GM23338 (cell line): ENCODE data around the gene FARP1. TPM values are rescaled to one million over a fixed set of nuclear protein-coding genes. Genes with fewer than 3 reads are reported as not detected.

ENCODE experiments used
- ATAC-seq: fragments of 200-7000 bp; cut with Tn5 transposase; 3 replicates; pipeline ENCODE4 v1.9.1; 2020
- DNase-seq: peaks from one replicate; pipeline ENCODE4 v3.0.0-alpha.2; 2015; ENCODE audit warnings: low spot score
- H2AFZ ChIP-seq: fragments of 200-600 bp; sonication (generic); 2 replicates; pipeline ENCODE4 v1.8.0; 2016; ENCODE audit warnings: antibody characterized with exemption, mild to moderate bottlenecking, moderate library complexity
- H3F3A ChIP-seq: fragments of 200-600 bp; sonication (generic); replicated peaks from 2 replicates; pipeline ENCODE4 v1.8.0; 2017; ENCODE audit warnings: antibody characterized with exemption, mixed run types, low read depth
- H3K27ac ChIP-seq: fragments of 200-600 bp; sonication (generic); 2 replicates; pipeline ENCODE4 v1.6.1; 2016; ENCODE audit warnings: low read depth
- H3K27me3 ChIP-seq: fragments of 200-600 bp; sonication (generic); 2 replicates; pipeline ENCODE4 v1.8.0; 2016; ENCODE audit warnings: mild to moderate bottlenecking, mixed run types, moderate library complexity; ENCODE audit not compliant: insufficient read depth
- H3K36me3 ChIP-seq: fragments of 200-600 bp; sonication (generic); 2 replicates; pipeline ENCODE4 v1.8.0; 2016; ENCODE audit warnings: mild to moderate bottlenecking; ENCODE audit not compliant: insufficient read depth
- H3K4me1 ChIP-seq: fragments of 200-600 bp; sonication (generic); 2 replicates; pipeline ENCODE4 v1.8.0; 2016; ENCODE audit warnings: mild to moderate bottlenecking, moderate library complexity; ENCODE audit not compliant: insufficient read depth
- H3K4me2 ChIP-seq: fragments of 200-600 bp; sonication (generic); 2 replicates; pipeline ENCODE4 v1.7.1; 2017; ENCODE audit warnings: mixed run types
- H3K4me3 ChIP-seq: fragments of 200-600 bp; sonication (generic); 2 replicates; pipeline ENCODE4 v1.6.1; 2016; ENCODE audit warnings: mixed run types
- H3K79me2 ChIP-seq: fragments of 200-600 bp; sonication (generic); replicated peaks from 2 replicates; pipeline ENCODE4 v1.8.0; 2017; ENCODE audit warnings: mild to moderate bottlenecking; ENCODE audit not compliant: insufficient read depth
- H3K9me2 ChIP-seq: fragments of 200-600 bp; sonication (generic); 2 replicates; pipeline ENCODE4 v1.8.0; 2017; ENCODE audit not compliant: insufficient read depth
- H4K20me1 ChIP-seq: fragments of 200-600 bp; sonication (generic); replicated peaks from 2 replicates; pipeline ENCODE4 v1.8.0; 2017; ENCODE audit warnings: mild to moderate bottlenecking; ENCODE audit not compliant: insufficient read depth
- H3K27ac Mint-ChIP-seq: 2 replicates; pipeline ENCODE4 v1.8.0; 2020; ENCODE audit warnings: inconsistent platforms, mild to moderate bottlenecking, moderate library complexity, mixed read lengths
- H3K27me3 Mint-ChIP-seq: 3 replicates; pipeline ENCODE4 v1.8.0; 2022; ENCODE audit warnings: low read depth, mild to moderate bottlenecking, moderate library complexity, mixed read lengths, inconsistent platforms; ENCODE audit not compliant: insufficient read depth, poor library complexity
- H3K36me3 Mint-ChIP-seq: 3 replicates; pipeline ENCODE4 v1.8.0; 2021; ENCODE audit warnings: low read depth, mild to moderate bottlenecking, inconsistent platforms, moderate library complexity, mixed read lengths
- H3K4me1 Mint-ChIP-seq: 3 replicates; pipeline ENCODE4 v1.8.0; 2020; ENCODE audit warnings: mild to moderate bottlenecking, inconsistent platforms, mixed read lengths
- H3K4me3 Mint-ChIP-seq: 3 replicates; pipeline ENCODE4 v1.8.0; 2021; ENCODE audit warnings: moderate library complexity, mild to moderate bottlenecking, inconsistent platforms, mixed read lengths
- H3K9me3 Mint-ChIP-seq: 3 replicates; pipeline ENCODE4 v1.8.0; 2020; ENCODE audit warnings: moderate library complexity, mild to moderate bottlenecking, inconsistent platforms, mixed read lengths
- CREB1 ChIP-seq: fragments of 250-450 bp; sonication (Bioruptor Pico); IDR thresholded peaks from 2 replicates; pipeline ENCODE4 v1.5.0; 2020; ENCODE audit warnings: low read depth, mild to moderate bottlenecking, moderate library complexity
- EZH2 ChIP-seq: fragments of 200-600 bp; sonication (generic); IDR thresholded peaks from one replicate; pipeline ENCODE4 v1.8.0; 2017; ENCODE audit warnings: antibody characterized with exemption, mild to moderate bottlenecking, low read depth; ENCODE audit not compliant: unreplicated experiment
- EZH2phosphoT487 ChIP-seq: fragments of 200-600 bp; sonication (generic); IDR thresholded peaks from one replicate; pipeline ENCODE4 v1.8.1; 2018; ENCODE audit warnings: antibody characterized with exemption; ENCODE audit not compliant: unreplicated experiment
- JUNB ChIP-seq: IDR thresholded peaks from one replicate; pipeline ENCODE4 v1.6.1; 2016; ENCODE audit warnings: antibody characterized with exemption; ENCODE audit not compliant: unreplicated experiment
- POLR2AphosphoS5 ChIP-seq: IDR thresholded peaks from 2 replicates; pipeline ENCODE4 v1.6.1; 2016; ENCODE audit warnings: antibody characterized with exemption, low read depth
- STAT1 ChIP-seq: IDR thresholded peaks from one replicate; pipeline ENCODE4 v1.6.1; 2016; ENCODE audit warnings: antibody characterized with exemption; ENCODE audit not compliant: unreplicated experiment
- ZNF114 ChIP-seq: fragments of 250-450 bp; sonication (Bioruptor Pico); IDR thresholded peaks from 2 replicates; pipeline ENCODE4 v1.5.0; 2020; ENCODE audit warnings: mild to moderate bottlenecking, moderate library complexity
- ZNF331 ChIP-seq: fragments of 250-450 bp; sonication (Bioruptor Pico); IDR thresholded peaks from 2 replicates; pipeline ENCODE4 v1.5.0; 2020; ENCODE audit warnings: low read depth, mild to moderate bottlenecking, moderate library complexity
- polyA plus RNA-seq: library from polyadenylated mRNA; unstranded; fragments of >200 nt; fragmentation: Nextera tagmentation; extraction: Ambion mirVana; gene quantifications from 2 replicates; pipeline ENCODE4 v1.2.1, GENCODE V29; 2016
- total RNA-seq: library from RNA; depleted of rRNA; stranded (reverse); fragments of >200 nt; shearing (Covaris generic); gene quantifications from 2 replicates; pipeline ENCODE4 v1.2.3, GENCODE V29; 2014
- TF ChIP-seq, protein P1 (sequence below): IDR thresholded peaks from one replicate; pipeline ENCODE4 v1.6.1; 2018; ENCODE audit warnings: antibody characterized with exemption; ENCODE audit not compliant: unreplicated experiment
- TF ChIP-seq, protein P2 (sequence below): fragments of 250-450 bp; sonication (Bioruptor Pico); IDR thresholded peaks from 2 replicates; pipeline ENCODE4 v1.5.0; 2020; ENCODE audit warnings: mild to moderate bottlenecking, moderate library complexity
- TF ChIP-seq, protein P3 (sequence below), 2 experiments: fragments of 200-600 bp in 1 of 2; sonication (generic) in 1 of 2; conservative IDR thresholded peaks; 2 replicates each; pipeline versions ENCODE4 v1.5.1 to v1.6.1; 2016 to 2017; ENCODE audit warnings: antibody characterized with exemption in 2 of 2, low read depth in 2 of 2, mild to moderate bottlenecking in 2 of 2, moderate library complexity in 1 of 2

Gene FARP1
- total and polyA plus RNA-seq, 2 experiments from 2014 or later: 53.6 to 82.5 TPM

DNA sequence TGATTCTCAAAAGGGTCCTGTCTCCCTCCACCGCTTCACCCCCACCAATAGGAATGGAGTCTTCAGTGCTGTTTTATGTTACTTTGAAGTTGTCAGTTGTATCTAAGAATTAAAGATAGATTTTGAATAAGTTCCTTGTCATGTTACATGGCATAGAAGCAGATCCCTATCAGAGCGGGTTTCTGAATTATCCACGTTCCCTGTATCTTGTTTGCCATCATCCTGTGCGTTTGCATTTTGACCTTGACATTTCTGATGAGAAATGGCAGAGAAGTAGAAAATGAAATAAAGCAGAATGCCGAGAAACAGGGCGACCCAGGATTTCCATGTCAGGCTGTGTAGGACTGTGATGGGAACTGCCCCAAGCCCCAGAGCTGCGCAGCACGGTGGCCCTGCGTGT lies 154.9 kb downstream of the FARP1 start:
- Histone ChIP-seq H3K79me2 (peaks cover 77% of the 10 kb centered on the region), H3K9me2 (no peaks in the 10 kb centered on the region; the same call in 1 of the 2 replicates), H3K4me1 (peaks cover 19% of the 10 kb centered on the region), H3F3A (no peaks in the 10 kb centered on the region), H3K27me3 (no peaks in the 10 kb centered on the region), H2AFZ (no peak overlapping the region), H3K36me3 (no peaks in the 10 kb centered on the region), H3K27ac (no peak overlapping the region), H4K20me1 (peaks cover 20% of the 10 kb centered on the region; the same call in 1 of the 2 replicates), H3K4me3 (no peak overlapping the region), H3K4me2 (no peak overlapping the region)
- Mint-ChIP-seq H3K9me3 (no peaks in the 10 kb centered on the region), H3K4me1 (peaks cover 46% of the 10 kb centered on the region), H3K27me3 (no peaks in the 10 kb centered on the region), H3K27ac (no peak overlapping the region), H3K36me3 (no peaks in the 10 kb centered on the region), H3K4me3 (no peak overlapping the region)
- TF ChIP-seq ZNF331: no peak
- ATAC-seq: no peak
- DNase-seq: no peak

DNA sequence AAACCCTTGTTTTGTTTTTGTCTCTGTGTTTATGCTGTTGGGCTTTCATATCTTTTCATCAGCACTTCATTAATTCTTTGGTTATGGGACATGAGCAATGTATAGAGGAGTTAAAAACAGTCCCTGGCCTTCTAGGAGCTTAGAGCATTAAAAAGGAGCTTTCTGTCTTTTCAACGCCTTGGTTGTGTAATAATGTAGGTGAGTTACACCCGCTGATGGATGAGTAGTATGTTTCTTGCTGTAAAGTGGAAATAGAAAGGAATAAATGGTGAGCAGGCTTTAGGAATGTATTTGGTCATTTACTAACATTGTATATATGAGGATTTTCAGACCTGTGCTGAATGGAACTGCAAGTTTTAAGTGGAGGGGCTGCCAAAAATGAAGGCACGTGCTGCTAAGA lies 155.7 kb downstream of the FARP1 start:
- Mint-ChIP-seq H3K36me3 (no peaks in the 10 kb centered on the region), H3K27me3 (peaks cover 2% of the 10 kb centered on the region), H3K9me3 (no peaks in the 10 kb centered on the region), H3K4me3 (no peak overlapping the region), H3K4me1 (peaks cover 37% of the 10 kb centered on the region), H3K27ac (no peak overlapping the region)
- ATAC-seq: no peak
- DNase-seq: no peak
- Histone ChIP-seq H2AFZ (no peak overlapping the region), H3K9me2 (no peaks in the 10 kb centered on the region), H3K27ac (no peak overlapping the region), H3K4me3 (no peak overlapping the region), H3K79me2 (peaks cover 79% of the 10 kb centered on the region), H3K36me3 (no peaks in the 10 kb centered on the region), H4K20me1 (peaks cover 18% of the 10 kb centered on the region; the same call in 1 of the 2 replicates), H3K4me1 (peaks cover 19% of the 10 kb centered on the region), H3K4me2 (no peak overlapping the region), H3F3A (no peaks in the 10 kb centered on the region), H3K27me3 (no peaks in the 10 kb centered on the region)
- no peak for TF ChIP-seq ZNF331
- TF ChIP-seq JUNB: no peak
- no peak for TF ChIP-seq POLR2AphosphoS5
- no peak for TF ChIP-seq ZNF114
- TF ChIP-seq EZH2: no peak
- no peak for TF ChIP-seq EZH2phosphoT487
- TF ChIP-seq, protein P1, sequence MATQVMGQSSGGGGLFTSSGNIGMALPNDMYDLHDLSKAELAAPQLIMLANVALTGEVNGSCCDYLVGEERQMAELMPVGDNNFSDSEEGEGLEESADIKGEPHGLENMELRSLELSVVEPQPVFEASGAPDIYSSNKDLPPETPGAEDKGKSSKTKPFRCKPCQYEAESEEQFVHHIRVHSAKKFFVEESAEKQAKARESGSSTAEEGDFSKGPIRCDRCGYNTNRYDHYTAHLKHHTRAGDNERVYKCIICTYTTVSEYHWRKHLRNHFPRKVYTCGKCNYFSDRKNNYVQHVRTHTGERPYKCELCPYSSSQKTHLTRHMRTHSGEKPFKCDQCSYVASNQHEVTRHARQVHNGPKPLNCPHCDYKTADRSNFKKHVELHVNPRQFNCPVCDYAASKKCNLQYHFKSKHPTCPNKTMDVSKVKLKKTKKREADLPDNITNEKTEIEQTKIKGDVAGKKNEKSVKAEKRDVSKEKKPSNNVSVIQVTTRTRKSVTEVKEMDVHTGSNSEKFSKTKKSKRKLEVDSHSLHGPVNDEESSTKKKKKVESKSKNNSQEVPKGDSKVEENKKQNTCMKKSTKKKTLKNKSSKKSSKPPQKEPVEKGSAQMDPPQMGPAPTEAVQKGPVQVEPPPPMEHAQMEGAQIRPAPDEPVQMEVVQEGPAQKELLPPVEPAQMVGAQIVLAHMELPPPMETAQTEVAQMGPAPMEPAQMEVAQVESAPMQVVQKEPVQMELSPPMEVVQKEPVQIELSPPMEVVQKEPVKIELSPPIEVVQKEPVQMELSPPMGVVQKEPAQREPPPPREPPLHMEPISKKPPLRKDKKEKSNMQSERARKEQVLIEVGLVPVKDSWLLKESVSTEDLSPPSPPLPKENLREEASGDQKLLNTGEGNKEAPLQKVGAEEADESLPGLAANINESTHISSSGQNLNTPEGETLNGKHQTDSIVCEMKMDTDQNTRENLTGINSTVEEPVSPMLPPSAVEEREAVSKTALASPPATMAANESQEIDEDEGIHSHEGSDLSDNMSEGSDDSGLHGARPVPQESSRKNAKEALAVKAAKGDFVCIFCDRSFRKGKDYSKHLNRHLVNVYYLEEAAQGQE: no peak
- TF ChIP-seq STAT1: no peak
- TF ChIP-seq, protein P2, sequence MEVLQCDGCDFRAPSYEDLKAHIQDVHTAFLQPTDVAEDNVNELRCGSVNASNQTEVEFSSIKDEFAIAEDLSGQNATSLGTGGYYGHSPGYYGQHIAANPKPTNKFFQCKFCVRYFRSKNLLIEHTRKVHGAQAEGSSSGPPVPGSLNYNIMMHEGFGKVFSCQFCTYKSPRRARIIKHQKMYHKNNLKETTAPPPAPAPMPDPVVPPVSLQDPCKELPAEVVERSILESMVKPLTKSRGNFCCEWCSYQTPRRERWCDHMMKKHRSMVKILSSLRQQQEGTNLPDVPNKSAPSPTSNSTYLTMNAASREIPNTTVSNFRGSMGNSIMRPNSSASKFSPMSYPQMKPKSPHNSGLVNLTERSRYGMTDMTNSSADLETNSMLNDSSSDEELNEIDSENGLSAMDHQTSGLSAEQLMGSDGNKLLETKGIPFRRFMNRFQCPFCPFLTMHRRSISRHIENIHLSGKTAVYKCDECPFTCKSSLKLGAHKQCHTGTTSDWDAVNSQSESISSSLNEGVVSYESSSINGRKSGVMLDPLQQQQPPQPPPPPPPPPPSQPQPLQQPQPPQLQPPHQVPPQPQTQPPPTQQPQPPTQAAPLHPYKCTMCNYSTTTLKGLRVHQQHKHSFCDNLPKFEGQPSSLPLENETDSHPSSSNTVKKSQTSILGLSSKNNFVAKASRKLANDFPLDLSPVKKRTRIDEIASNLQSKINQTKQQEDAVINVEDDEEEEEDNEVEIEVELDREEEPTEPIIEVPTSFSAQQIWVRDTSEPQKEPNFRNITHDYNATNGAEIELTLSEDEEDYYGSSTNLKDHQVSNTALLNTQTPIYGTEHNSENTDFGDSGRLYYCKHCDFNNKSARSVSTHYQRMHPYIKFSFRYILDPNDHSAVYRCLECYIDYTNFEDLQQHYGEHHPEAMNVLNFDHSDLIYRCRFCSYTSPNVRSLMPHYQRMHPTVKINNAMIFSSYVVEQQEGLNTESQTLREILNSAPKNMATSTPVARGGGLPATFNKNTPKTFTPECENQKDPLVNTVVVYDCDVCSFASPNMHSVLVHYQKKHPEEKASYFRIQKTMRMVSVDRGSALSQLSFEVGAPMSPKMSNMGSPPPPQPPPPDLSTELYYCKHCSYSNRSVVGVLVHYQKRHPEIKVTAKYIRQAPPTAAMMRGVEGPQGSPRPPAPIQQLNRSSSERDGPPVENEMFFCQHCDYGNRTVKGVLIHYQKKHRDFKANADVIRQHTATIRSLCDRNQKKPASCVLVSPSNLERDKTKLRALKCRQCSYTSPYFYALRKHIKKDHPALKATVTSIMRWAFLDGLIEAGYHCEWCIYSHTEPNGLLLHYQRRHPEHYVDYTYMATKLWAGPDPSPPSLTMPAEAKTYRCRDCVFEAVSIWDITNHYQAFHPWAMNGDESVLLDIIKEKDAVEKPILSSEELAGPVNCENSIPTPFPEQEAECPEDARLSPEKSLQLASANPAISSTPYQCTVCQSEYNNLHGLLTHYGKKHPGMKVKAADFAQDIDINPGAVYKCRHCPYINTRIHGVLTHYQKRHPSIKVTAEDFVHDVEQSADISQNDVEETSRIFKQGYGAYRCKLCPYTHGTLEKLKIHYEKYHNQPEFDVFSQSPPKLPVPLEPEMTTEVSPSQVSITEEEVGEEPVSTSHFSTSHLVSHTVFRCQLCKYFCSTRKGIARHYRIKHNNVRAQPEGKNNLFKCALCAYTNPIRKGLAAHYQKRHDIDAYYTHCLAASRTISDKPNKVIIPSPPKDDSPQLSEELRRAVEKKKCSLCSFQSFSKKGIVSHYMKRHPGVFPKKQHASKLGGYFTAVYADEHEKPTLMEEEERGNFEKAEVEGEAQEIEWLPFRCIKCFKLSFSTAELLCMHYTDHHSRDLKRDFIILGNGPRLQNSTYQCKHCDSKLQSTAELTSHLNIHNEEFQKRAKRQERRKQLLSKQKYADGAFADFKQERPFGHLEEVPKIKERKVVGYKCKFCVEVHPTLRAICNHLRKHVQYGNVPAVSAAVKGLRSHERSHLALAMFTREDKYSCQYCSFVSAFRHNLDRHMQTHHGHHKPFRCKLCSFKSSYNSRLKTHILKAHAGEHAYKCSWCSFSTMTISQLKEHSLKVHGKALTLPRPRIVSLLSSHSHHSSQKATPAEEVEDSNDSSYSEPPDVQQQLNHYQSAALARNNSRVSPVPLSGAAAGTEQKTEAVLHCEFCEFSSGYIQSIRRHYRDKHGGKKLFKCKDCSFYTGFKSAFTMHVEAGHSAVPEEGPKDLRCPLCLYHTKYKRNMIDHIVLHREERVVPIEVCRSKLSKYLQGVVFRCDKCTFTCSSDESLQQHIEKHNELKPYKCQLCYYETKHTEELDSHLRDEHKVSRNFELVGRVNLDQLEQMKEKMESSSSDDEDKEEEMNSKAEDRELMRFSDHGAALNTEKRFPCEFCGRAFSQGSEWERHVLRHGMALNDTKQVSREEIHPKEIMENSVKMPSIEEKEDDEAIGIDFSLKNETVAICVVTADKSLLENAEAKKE (CRISPR knock-in tag): no peak
- TF ChIP-seq CREB1: no peak
- TF ChIP-seq, protein P3, sequence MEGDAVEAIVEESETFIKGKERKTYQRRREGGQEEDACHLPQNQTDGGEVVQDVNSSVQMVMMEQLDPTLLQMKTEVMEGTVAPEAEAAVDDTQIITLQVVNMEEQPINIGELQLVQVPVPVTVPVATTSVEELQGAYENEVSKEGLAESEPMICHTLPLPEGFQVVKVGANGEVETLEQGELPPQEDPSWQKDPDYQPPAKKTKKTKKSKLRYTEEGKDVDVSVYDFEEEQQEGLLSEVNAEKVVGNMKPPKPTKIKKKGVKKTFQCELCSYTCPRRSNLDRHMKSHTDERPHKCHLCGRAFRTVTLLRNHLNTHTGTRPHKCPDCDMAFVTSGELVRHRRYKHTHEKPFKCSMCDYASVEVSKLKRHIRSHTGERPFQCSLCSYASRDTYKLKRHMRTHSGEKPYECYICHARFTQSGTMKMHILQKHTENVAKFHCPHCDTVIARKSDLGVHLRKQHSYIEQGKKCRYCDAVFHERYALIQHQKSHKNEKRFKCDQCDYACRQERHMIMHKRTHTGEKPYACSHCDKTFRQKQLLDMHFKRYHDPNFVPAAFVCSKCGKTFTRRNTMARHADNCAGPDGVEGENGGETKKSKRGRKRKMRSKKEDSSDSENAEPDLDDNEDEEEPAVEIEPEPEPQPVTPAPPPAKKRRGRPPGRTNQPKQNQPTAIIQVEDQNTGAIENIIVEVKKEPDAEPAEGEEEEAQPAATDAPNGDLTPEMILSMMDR (conservative IDR thresholded peaks at IDR 0.05; ENCODE audit: low read depth in 2 of 2): no peak
